Body of pancreas (tissue), 4 donors: Measurements from ENCODE around the gene MKX.

Experiments
- CTCF ChIP-seq, 7 experiments: fragments of 450-650 bp in 4 of 7; fragments of 200-600 bp in 3 of 7; sonication (generic) in 3 of 7; IDR thresholded peaks; one replicate each; pipeline ENCODE4 v1.5.1; 2016 to 2019; ENCODE audit warnings: antibody characterized with exemption in 7 of 7
- POLR2A ChIP-seq, 3 donors: fragments of 450-650 bp; IDR thresholded peaks; one replicate each; pipeline ENCODE4 v1.6.1; 2016; ENCODE audit warnings: antibody characterized with exemption in 3 of 3, mild to moderate bottlenecking in 2 of 3

- TF ChIP-seq CTCF (IDR thresholded peaks at IDR 0.05) (no peak), POLR2A (IDR thresholded peaks at IDR 0.05) (no peak)
Observed at GRCh38 chr10:27654284-27654683, 91.3 kb downstream of the MKX start.
